HepG2 (cell line): ENCODE measurements around the gene ALDH3A2. TPM values are rescaled to one million over a fixed set of nuclear protein-coding genes. Genes with fewer than 3 reads are reported as not detected.

Experiments used
- AHDC1 ChIP-seq: sonication (generic); formaldehyde crosslinking; IDR thresholded peaks from 2 replicates; pipeline ENCODE4 v1.5.1; 2020; ENCODE audit warnings: mild to moderate bottlenecking, missing genetic modification reagents, borderline replicate concordance
- BCL6 ChIP-seq: IDR thresholded peaks from 2 replicates; pipeline ENCODE4 v1.6.1; 2016; ENCODE audit warnings: missing genetic modification reagents, missing compliant biosample characterization
- DDIT3 ChIP-seq: sonication (generic); formaldehyde crosslinking; IDR thresholded peaks from 2 replicates; pipeline ENCODE4 v1.4.0; 2020; ENCODE audit warnings: mild to moderate bottlenecking, missing genetic modification reagents
- DR1 ChIP-seq: sonication (generic); formaldehyde crosslinking; IDR thresholded peaks from 2 replicates; pipeline ENCODE4 v1.8.0; 2021; ENCODE audit warnings: mild to moderate bottlenecking, missing genetic modification reagents, inconsistent platforms
- ELF1 ChIP-seq: sonication (generic); formaldehyde crosslinking; IDR thresholded peaks from 2 replicates; pipeline ENCODE4 v1.4.0; 2020; ENCODE audit warnings: missing genetic modification reagents
- EP300 ChIP-seq, 3 experiments: sonication (generic) in 1 of 3; formaldehyde crosslinking in 1 of 3; IDR thresholded peaks; 2 replicates each; pipeline versions ENCODE4 v1.5.1 to v1.6.1; 2011 to 2020; ENCODE audit warnings: low read depth in 2 of 3, low read length in 2 of 3, borderline replicate concordance in 1 of 3, improper control_type of control experiment in 1 of 3, mild to moderate bottlenecking in 1 of 3, missing genetic modification reagents in 1 of 3, moderate library complexity in 1 of 3
- HOXA7 ChIP-seq: sonication (generic); formaldehyde crosslinking; IDR thresholded peaks from 2 replicates; pipeline ENCODE4 v1.8.1; 2022; ENCODE audit warnings: mild to moderate bottlenecking, missing genetic modification reagents, moderate library complexity
- KLF12 ChIP-seq: sonication (generic); formaldehyde crosslinking; IDR thresholded peaks from 2 replicates; pipeline ENCODE4 v1.4.0; 2020; ENCODE audit warnings: missing genetic modification reagents, borderline replicate concordance
- MEF2D ChIP-seq: sonication (generic); formaldehyde crosslinking; IDR thresholded peaks from 2 replicates; pipeline ENCODE4 v1.5.1; 2020; ENCODE audit warnings: mild to moderate bottlenecking, missing genetic modification reagents
- NCOA1 ChIP-seq: sonication (generic); formaldehyde crosslinking; IDR thresholded peaks from 2 replicates; pipeline ENCODE4 v1.9.0; 2021; ENCODE audit warnings: missing genetic modification reagents
- NR0B2 ChIP-seq: sonication (generic); formaldehyde crosslinking; IDR thresholded peaks from 2 replicates; pipeline ENCODE4 v1.4.0; 2020; ENCODE audit warnings: mild to moderate bottlenecking, missing genetic modification reagents
- PPARG ChIP-seq: conservative IDR thresholded peaks from 2 replicates; pipeline ENCODE4 v1.6.1; 2016; ENCODE audit warnings: missing biosample characterization, missing genetic modification reagents
- PRDM15 ChIP-seq: sonication (generic); formaldehyde crosslinking; IDR thresholded peaks from 2 replicates; pipeline ENCODE4 v1.4.0; 2020; ENCODE audit warnings: missing genetic modification reagents
- TGIF2 ChIP-seq: IDR thresholded peaks from 2 replicates; pipeline ENCODE4 v1.6.1; 2016; ENCODE audit warnings: control low read depth, missing compliant biosample characterization
- TSC22D2 ChIP-seq: sonication (generic); formaldehyde crosslinking; IDR thresholded peaks from 2 replicates; pipeline ENCODE4 v1.5.1; 2020; ENCODE audit warnings: missing genetic modification reagents, mild to moderate bottlenecking, borderline replicate concordance
- ZNF230 ChIP-seq: sonication (generic); formaldehyde crosslinking; IDR thresholded peaks from 2 replicates; pipeline ENCODE4 v1.4.0; 2020; ENCODE audit warnings: mild to moderate bottlenecking, missing genetic modification reagents
- ZNF644 ChIP-seq: IDR thresholded peaks from 2 replicates; pipeline ENCODE4 v1.6.1; 2016; ENCODE audit warnings: low read depth
- ZNF703 ChIP-seq: sonication (generic); formaldehyde crosslinking; IDR thresholded peaks from 2 replicates; pipeline ENCODE4 v1.5.1; 2020; ENCODE audit warnings: missing genetic modification reagents, mild to moderate bottlenecking, moderate library complexity, borderline replicate concordance
- ZNF768 ChIP-seq: sonication (generic); formaldehyde crosslinking; IDR thresholded peaks from 2 replicates; pipeline ENCODE4 v1.4.0; 2020; ENCODE audit warnings: missing genetic modification reagents
- ZSCAN29 ChIP-seq: sonication (generic); formaldehyde crosslinking; conservative IDR thresholded peaks from 2 replicates; pipeline ENCODE4 v1.4.0; 2020; ENCODE audit warnings: mild to moderate bottlenecking, missing genetic modification reagents
- polyA plus RNA-seq, 8 experiments: library from polyadenylated mRNA; depleted of rRNA in 3 of 8; stranded (reverse) in 7 of 8; unstranded in 1 of 8; fragments of >200 nt; fragmentation: Illumina TruSeq in 4 of 8; extraction: Trizol in 4 of 8; gene quantifications; 2 replicates each; pipeline versions ENCODE4 v1.2.1 to v1.2.3, GENCODE V29; 2011 to 2016; ENCODE audit warnings: low read depth in 4 of 8, missing spikeins in 1 of 8, mixed read lengths in 1 of 8; ENCODE audit not compliant: insufficient read depth in 1 of 8
- total RNA-seq, 5 experiments: library from RNA; depleted of rRNA; stranded (reverse); fragments of >200 nt; fragmentation: Illumina TruSeq; extraction: Trizol; gene quantifications; 2 replicates each; pipeline ENCODE4 v1.2.3, GENCODE V29; 2016; ENCODE audit warnings: low read depth in 1 of 5

Gene ALDH3A2
- total and polyA plus RNA-seq, 2 of the 13 experiments (the other 11 are each of a cell fraction or from before 2014, with no cell fraction given): 80.8 to 180 TPM

- peak in 1 of 2 experiments; percentile 55; a peak in 1 of 4 replicates for TF ChIP-seq EP300 (IDR thresholded peaks at IDR 0.05; ENCODE audit: low read depth in 2 of 2, low read length in 2 of 2)
- no peak for TF ChIP-seq EP300 (CRISPR knock-in tag; IDR thresholded peaks at IDR 0.05; ENCODE audit: borderline replicate concordance)
- TF ChIP-seq NCOA1 (CRISPR knock-in tag): no peak
- no peak for TF ChIP-seq DDIT3 (CRISPR knock-in tag)
- 0 out of 2 replicates have a peak, but pooled peaks have one; percentile 42 for TF ChIP-seq BCL6 (CRISPR knock-in tag)
- no peak for TF ChIP-seq ZNF230
- no peak for TF ChIP-seq KLF12 (CRISPR knock-in tag)
- TF ChIP-seq ELF1 (CRISPR knock-in tag): no peak
- no peak for TF ChIP-seq MEF2D (CRISPR knock-in tag)
- TF ChIP-seq HOXA7 (CRISPR knock-in tag): no peak
- no peak for TF ChIP-seq DR1
- TF ChIP-seq TGIF2 (CRISPR knock-in tag): no peak
- no peak for TF ChIP-seq ZNF768 (CRISPR knock-in tag)
- no peak for TF ChIP-seq ZSCAN29 (CRISPR knock-in tag)
- TF ChIP-seq TSC22D2 (CRISPR knock-in tag): no peak
- TF ChIP-seq PPARG: no peak
- TF ChIP-seq ZNF703 (CRISPR knock-in tag): no peak
- TF ChIP-seq AHDC1 (CRISPR knock-in tag): no peak
- TF ChIP-seq ZNF644: 0 out of 2 replicates have a peak, but pooled peaks have one; percentile 21
- no peak for TF ChIP-seq NR0B2 (CRISPR knock-in tag)
- TF ChIP-seq PRDM15 (CRISPR knock-in tag): no peak
These were observed 55.5 kb downstream of the ALDH3A2 start (continued) for GRCh38 chr17:19703828-19704613.
